Measurements from ENCODE around the gene ATP8B1. TPM values are rescaled to one million over a fixed set of nuclear protein-coding genes. Genes with fewer than 3 reads are reported as not detected.
"Not testable (repeated sequence)": the region's sequence is repeated elsewhere in the genome, so short reads cannot be mapped to it uniquely, and the experiment has no call there.

ATP8B1 gene
- total RNA-seq, 1 donor from 2014 or later = 125 TPM

DNA sequence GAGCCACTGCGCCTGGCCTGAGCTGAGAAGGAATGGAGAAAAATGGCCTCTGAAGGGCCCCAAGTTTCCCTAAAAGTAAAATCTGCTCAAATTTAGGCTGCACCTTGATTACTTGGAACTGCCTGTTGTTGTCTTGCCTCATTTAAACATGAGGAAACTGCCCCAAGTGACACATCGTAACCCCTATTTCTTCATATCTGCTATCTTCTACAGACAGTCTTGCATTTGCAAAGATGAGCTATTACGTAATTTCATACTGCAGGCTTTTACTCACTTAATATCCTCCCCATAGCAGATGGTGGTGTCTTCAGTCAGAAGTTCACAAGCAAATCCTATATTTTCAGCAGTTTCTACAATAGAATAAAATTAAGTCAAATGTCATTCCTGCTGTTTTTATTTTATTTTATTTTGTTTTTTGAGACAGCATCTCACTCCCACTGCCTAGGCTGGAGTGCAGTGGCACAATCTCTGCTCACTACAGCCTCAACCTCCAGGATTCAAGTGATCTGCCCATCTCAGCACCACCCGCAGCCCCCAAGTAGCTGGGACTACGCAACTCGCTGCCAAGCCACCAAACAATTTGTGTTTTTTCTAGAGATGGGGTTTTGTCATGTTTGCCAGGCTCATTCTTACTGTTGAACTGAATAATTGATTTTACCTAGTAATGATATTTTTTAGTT is 136.2 kb downstream of the ATP8B1 start:
- DNase-seq (ENCODE audit: low spot score) = no peak

DNA sequence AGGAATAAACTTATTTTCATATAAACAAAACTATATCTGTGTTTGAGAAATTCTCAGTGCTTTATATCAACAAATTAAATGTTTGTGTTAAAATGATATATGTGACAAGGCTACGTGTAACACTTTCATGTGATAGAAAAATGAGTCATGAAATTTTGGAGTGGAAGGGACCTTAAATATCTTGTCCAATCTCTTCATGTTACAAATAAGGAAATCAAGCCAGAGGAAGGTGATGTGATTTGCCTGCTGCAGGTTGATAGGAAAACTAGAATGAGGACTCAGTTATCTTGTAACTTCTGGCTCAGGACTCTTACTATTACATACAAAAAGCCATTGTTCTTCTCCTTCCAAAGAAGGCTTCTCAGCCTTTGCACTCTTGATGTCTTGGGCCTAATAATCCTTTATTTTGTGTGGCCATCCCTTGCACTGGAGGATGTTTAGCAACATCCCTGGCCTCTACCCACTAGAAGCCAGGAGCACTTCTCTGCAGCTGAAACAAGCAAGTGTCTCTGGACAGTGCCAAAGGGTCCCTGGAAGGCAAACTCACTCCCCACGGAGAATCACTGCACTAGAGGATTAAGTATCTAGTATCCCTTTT is 138.4 kb downstream of the ATP8B1 start:
- no peak for DNase-seq (ENCODE audit: low spot score)

DNA sequence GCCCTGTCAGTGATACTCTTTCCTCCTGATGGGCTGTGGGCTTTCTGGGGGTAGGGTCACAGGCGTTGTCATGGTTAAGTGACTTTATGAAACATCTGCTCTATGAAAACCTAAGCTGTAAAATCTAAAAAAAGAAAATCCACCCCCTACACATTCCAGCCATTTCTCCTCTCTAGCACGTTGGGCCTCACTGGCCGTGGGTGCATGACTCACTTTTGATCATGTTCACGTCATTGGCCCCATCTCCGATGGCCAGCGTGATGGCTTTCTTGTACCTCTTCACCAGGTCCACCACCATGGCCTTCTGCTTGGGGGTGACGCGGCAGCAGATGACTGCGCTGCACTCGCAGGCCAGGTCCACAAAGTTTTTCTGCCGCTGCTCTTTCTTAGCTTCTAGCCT is 142.2 kb downstream of the ATP8B1 start:
- DNase-seq (ENCODE audit: low spot score) = no peak

DNA sequence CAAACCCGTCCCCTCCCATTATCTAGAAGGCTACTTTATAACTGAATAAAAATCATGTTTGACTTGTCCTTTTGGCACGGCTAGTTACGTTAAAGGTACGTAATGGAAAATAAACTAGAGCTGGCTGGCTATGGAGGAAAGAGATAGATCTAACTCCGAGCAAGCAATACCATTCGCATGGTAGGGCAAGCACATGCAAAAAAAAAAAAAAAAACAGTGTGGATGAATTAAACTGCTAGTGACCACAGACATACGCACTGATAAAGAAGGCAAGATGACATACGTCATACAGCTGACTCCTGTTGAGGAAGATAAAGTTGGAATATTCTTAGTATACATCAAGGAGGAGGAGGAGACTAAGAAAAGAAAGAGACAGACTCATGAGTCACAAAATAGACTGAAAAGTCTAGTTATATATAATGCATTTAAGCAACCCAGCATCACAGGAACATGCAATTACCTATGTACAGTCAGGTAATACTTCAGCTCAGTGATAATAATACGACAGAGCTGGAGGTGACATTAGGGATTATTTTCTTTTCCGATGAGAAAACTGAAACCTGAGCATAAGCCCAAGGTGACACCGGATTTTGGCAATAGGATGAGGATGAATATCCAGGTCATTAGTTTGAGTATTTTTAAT is 143.5 kb downstream of the ATP8B1 start:
- DNase-seq (ENCODE audit: low spot score) = no peak

DNA sequence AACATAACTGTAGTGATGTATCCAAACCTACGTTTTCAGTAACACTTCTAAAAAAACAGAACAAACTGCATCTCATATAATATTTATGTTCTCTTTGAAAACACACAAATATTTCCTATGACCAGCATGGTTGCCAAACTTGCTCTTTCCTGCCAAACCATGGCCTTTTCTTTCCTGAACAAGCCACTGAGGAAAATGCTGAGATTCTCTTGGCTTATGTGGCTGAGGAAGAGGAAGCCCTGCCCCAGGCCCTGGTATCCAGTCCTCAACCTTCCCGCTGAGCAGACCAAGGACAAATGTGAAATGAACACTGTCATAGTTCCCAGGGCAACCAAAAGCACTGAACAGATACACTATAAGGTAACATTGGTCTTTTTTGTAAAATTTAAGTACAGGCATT is 145.6 kb downstream of the ATP8B1 start:
- DNase-seq (ENCODE audit: low spot score) = no peak

DNA sequence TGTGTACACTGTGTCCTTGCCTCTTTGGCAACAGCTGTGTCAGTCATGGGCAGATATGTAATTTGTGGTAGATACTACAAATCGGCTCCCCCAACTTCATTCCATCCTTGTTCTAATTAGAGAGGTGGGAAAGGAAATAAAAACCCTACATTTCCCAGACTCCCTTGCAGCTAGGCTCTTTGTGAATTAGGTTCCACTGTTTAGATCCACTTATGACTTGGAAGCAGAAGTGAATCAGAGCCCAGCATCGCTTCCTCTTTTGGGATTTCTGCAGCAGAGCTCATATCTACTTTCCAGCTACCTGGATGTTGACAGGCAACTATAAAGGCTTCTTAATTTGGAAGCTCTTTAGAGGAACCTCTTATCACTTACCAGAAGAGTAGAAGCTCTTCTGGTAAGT is 147.4 kb downstream of the ATP8B1 start:
- no peak for DNase-seq (ENCODE audit: low spot score)

DNA sequence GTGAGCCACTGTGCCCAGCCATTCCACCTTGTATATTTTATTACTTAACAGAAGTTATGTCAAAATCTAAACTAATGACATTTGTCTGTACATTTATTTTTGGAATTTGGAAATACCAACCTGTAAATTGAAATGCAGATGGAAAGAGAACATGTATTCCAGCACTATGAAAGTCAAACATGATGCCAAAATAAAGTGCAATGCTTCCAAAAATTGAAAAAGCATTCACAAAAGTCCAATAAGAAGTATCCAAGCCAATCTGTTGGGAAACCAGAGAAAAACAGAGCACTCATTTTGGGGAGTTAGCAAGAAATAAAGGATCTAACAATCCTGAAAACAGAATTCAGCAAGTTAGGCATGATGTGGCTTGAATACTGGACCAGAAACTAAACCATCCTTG is 151.2 kb downstream of the ATP8B1 start:
- no peak for DNase-seq (ENCODE audit: low spot score)

DNA sequence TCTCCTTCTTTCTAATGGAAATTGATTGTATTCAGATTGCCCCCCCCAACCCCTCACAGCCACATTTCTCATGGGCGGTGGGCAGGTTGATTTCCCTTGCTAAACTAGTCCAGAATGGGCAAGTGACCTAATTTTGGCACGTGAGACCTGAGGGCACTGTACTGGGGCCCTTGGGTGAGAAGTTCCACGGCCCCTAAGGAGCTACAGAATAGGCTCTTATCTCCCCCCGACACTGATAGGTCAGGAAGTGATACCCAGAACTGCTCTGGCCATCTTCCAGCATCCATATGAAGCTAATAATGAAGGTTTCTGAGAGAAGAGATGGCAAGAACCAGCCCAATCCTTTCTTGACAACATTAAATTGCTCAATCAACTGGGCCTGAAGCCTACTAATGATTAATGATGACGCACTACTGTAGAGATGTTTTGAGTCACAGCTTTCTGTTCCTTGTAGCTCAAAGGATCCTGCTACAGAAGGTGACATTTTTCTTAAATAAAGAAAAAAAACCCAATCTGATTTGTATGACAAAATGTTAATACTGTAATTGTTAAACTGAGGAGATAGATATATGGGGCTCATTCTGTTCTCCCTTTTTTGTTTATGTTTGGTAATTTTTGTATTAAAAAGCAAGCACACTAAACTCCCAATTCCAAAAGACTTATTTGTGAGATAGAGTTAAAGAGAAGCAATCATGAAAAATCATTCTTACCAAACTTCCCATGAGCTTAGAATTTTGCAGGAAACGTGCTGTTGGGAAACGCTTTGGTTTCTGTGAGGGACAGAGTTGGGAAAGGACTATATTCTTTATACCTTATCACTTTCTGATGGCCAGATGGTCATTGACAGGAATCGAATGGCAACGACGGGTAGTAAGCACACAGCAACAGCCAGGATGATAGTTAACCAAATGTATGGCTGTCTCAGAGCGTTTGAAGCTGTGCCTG is 153.3 kb downstream of the ATP8B1 start:
- no peak for DNase-seq (ENCODE audit: low spot score)

DNA sequence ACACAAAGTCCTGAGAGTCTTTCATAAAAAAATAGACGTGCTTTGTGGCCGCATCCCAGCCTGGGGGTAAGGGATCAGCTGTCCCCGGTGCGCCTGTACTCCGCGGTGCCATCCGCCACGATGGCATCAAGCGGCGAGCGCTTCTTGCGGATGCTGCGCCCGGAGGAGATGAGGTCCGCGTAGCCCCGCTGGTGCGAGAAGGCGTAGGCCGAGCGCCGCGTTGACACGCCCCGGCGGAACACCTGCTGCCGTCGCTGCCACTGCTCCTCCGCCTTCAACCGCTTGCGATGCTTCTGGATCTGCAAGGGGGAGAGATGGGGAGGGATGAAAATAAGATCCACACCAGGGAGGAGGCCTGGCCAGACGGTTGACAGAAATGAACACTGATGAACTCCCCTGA is 154.7 kb downstream of the ATP8B1 start:
- no peak for DNase-seq (ENCODE audit: low spot score)

DNA sequence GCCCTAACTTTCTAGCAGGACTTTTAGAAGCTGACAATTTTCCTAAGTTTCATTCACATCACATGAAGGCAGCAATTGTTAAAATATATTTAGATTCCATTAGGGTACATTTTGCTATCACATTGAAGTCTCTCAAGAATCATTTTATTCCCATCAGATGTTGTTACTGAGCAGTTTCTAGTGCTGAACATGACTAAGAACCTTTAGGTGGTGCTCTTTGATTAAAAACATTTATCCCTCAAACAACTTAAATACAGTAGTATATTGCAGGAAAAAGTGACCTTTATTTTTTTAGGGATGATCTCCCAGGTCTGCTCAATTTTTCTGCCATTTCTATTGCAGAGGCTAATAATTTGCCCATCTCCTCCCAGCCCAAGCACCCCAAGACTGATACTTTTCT is 158.6 kb downstream of the ATP8B1 start:
- DNase-seq (ENCODE audit: low spot score) = no peak

DNA sequence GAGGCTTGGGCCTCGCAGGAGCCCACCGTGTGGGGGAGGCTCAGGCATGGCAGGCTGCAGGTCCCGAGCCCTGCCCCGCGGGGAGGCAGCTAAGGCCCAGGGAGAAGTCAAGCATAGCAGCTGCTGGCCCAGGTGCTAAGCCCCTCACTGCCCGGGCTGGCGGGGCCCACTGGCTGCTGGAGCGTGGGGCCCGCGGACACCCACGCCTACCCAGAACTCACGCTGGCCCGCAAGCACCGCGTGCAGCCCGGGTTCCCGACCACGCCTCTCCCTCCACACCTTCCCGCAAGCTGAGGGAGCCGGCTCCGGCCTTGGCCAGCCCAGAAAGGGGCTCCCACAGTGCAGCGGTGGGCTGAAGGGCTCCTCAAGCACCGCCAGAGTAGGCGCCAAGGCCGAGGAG is 159.4 kb downstream of the ATP8B1 start:
- not testable (repeated sequence) for DNase-seq (ENCODE audit: low spot score)

DNA sequence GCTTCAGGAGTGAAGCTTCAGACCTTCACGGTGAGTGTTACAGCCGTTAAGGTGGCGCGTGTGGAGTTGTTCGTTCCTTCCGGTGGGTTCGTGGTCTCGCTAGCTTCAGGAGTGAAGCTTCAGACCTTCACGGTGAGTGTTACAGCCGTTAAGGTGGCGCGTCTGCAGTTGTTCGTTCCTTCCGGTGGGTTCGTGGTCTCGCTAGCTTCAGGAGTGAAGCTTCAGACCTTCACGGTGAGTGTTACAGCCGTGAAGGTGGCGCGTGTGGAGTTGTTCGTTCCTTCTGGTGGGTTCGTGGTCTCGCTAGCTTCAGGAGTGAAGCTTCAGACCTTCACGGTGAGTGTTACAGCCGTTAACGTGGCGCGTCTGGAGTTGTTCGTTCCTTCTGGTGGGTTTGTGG is 160.7 kb downstream of the ATP8B1 start:
- DNase-seq (ENCODE audit: low spot score) = not testable (repeated sequence)

DNA sequence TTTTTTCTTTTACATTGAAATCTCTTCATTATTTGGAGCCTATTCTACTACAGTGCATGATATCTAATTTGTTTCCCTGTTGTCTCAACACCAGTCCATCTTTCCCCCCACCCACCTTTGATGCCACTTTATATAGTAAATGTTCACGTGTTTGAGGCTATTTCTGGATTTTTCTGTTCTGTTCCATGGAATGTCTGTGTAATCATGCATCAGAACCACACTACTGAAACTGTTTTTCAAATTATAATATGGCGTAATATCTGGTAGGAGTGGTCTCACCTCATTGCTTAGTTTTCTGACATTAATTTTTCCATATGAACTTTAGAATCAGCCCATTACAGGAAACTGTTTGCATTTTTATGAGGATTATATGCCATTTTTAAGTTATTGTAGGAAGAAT is 162.4 kb downstream of the ATP8B1 start:
- no peak for DNase-seq (ENCODE audit: low spot score)

DNA sequence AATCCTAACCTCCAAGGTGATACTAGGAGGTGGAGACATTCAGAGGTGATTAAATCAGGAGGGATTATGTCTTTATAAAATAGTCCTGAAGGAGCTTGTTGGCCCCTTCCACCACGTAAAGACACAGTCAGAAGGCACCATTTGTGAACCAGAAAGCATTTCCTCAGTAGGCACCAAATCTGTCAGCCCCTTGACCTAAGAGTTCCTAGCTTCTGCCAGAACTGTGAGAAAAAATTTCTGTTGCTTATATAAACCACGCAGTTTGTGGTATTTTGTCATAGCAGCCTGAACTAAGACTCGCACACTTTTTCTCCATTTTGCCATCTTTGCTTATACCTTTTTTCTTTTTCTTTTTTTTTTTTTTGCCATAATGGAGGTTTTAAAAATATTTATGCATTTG is 162.9 kb downstream of the ATP8B1 start:
- no peak for DNase-seq (ENCODE audit: low spot score)

DNA sequence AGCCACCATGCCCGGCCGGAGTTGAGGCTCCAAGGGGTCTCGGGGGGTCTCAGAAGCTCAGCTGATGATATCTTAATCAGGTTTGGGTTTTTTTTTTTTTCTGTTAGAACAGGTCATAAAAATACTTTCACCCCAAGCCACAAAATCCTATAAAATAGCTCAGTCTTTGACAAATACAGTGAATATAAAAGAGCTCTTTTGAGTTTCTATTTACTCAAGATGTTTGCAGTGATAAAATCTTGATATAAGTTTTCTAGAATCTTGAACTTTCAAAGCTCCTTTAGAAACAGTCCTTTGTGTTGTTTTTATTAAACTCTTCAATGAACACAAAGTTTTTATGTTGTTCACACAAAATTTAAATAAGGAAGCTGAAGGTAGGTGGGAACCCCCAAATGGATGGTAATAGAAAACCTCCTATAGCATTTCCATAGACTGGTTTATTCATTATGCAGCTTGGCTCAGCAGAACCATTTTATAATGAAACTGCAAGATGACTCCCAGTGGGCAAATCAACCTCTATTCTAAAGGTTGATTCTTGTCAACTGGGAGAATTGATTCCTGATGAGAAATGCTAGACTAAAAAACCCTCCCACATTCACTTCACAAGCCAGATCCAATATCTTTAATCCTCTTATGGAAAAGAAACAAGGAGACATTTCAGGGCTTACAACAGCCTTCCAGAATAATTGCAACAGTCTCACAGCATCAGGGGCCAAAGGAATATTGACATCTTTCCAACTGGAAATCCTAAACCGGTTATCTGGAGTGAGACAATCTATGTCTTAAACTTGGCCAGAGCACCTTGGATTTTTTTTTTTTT is 167.9 kb downstream of the ATP8B1 start:
- no peak for DNase-seq (ENCODE audit: low spot score)

DNA sequence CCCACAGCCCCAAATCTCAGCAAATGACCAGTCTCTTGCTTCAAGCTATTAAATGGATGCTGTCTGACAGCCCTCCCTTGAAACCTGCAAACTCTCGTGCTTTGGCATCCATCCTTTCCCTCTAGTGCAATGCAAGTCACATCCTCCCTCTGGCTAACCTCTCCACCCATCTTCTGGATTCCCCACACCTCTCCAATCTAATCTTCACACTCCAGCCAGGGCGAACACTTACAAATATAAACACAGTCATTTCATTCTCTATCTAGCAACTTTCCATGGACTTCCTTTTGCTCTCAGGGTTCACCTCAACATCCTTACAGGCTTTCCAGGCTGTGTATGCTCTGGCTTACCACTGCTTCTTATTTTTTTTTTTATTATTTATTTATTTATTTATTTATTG is 171.4 kb downstream of the ATP8B1 start:
- no peak for DNase-seq (ENCODE audit: low spot score)

DNA sequence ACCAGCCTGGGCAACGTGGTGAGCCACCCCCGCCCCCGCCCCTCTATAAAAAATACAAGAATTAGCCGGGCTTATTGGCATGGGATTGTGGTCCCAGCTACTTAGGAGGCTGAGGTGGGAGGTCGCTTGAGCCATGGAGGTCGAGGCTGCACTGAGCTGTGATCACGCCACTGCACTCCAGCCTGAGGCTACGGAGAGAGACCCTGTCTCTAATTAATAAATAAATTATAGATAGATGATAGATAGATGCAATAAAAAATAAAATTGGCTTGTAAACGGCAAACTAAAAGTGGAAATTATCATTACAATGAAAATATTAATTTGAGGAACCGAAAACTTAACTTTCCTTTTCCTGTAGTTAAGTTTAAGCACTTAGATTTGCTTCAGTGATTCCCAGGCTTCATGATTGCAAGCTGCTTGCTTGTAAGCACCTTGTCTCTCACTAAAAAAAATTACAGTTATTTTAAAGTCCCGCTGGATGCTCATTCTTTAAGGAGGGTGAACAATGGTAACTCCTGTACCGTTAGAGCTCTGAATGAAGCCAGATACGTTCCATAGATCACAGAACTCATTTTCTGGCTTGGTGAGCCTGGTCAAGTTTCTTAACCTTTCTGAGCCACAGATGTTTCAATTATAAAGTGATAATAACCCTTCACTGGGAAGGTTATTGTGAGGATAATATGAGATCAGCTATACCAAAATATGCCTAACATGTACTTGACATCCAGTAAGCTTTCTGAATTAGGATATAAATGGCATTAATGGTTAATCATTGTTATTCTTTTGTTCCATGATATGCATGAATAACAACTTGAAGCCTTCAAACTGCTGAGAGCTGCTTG is 172.1 kb downstream of the ATP8B1 start:
- DNase-seq (ENCODE audit: low spot score) = no peak

DNA sequence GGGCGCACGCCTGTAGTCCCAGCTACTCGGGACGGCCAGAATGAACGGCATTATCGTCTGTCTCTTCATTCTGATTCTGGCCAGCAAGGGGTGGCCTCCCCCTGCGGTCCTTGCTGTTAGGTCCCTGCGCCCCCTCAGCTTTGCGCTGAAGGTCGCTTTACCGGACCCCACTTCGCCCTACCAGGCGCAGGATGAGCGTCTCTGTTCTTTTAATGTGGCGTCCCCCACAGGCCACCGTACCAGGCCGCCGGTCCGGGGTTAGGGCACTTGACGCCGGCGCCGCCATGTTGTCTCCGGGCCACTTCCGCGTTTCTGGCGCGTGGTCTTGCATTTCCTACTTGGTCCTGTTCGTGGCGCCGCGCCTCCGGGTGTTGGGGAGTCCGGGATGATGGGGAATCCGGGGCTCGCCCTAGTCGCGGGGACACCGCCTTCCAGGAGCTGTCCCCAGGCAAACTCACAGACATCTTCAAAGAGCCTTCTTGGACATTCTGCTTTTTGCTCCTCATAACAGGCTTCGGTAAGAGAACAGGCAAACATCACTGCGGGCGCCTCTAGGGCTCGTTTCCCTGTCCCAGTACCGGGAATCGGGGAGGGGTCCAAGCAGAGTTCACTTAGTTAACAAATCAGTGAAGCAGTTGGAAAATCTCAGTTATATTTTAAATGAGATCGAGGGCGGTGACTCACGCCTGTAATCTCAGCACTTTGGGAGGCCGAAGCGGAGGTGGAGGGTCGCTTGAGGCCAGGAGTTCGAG is 172.9 kb downstream of the ATP8B1 start:
- peak; percentile 97 for DNase-seq (ENCODE audit: low spot score)

DNA sequence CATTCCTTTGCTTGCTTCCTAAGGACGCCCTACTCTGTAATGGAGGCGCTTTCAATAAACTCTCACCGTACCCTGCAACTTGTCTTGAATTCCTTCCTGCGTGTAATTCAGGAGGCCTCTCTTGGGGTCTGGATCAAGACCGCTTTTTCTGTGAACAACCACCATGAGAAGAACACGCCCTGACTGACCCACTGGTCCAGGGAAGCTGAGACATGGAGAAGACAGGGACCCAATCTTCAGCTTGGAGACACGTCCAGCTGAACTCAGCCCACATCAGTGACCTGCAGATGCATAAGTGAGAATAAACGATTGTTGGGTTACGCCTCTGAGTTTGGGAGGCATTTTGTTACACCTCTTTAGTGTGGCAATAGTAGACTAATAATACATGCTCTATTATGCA is 173.7 kb downstream of the ATP8B1 start:
- no peak for DNase-seq (ENCODE audit: low spot score)

DNA sequence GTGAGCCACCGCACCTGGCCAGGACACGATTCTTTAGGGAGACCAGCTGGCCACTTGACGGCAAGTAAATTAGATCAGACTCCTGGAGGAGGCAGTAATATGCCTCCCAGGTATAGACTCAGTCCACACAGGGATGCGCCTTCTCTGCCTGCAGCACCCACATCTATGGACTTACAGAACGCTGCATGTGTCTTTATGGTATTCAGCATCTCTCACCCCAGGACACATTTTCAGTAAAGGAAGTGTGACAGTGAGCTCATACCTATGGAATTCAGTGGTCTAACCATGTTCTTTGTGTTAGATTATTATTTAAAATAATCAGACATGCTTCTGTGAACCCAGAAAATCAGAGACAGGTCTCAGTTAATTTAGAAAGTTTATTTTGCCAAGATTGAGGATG is 175.6 kb downstream of the ATP8B1 start:
- no peak for DNase-seq (ENCODE audit: low spot score)
